GM18526 (cell line): ENCODE measurements around the gene GMPS.

Source experiments
- POLR2A ChIP-seq: IDR thresholded peaks from 3 replicates; pipeline ENCODE4 v1.6.1; 2011; ENCODE audit not compliant: insufficient read length; ENCODE audit errors: extremely low read depth

GMPS gene

GRCh38 chr3:155912579-155913190, 42.2 kb downstream of the GMPS start:
- TF ChIP-seq POLR2A: no peak

- no peak for TF ChIP-seq POLR2A
Measured at GRCh38 chr3:155917781-155918180, 47.3 kb downstream of the GMPS start.

- TF ChIP-seq POLR2A: no peak
Measured at GRCh38 chr3:155919728-155920127, 49.3 kb downstream of the GMPS start.

- TF ChIP-seq POLR2A: no peak
Measured at GRCh38 chr3:155921486-155921885, 51.0 kb downstream of the GMPS start.

GRCh38 chr3:155934230-155934629, 63.8 kb downstream of the GMPS start:
- no peak for TF ChIP-seq POLR2A

- no peak for TF ChIP-seq POLR2A
Measured at GRCh38 chr3:155938409-155938808, 68.0 kb downstream of the GMPS start.

- no peak for TF ChIP-seq POLR2A
Measured at GRCh38 chr3:155941354-155941753, 70.9 kb downstream of the GMPS start.

GRCh38 chr3:155944081-155944480, 73.6 kb downstream of the GMPS start:
- no peak for TF ChIP-seq POLR2A

GRCh38 chr3:155946178-155946577, 75.7 kb downstream of the GMPS start:
- no peak for TF ChIP-seq POLR2A

- no peak for TF ChIP-seq POLR2A
Measured at GRCh38 chr3:155948476-155948875, 78.0 kb downstream of the GMPS start.

- no peak for TF ChIP-seq POLR2A
Measured at GRCh38 chr3:155949453-155950217, 79.2 kb downstream of the GMPS start.

GRCh38 chr3:155956508-155957411, 86.3 kb downstream of the GMPS start:
- no peak for TF ChIP-seq POLR2A

- no peak for TF ChIP-seq POLR2A
Measured at GRCh38 chr3:155957412-155957880, 87.0 kb downstream of the GMPS start.

- no peak for TF ChIP-seq POLR2A
Measured at GRCh38 chr3:155958676-155959075, 88.2 kb downstream of the GMPS start.

- no peak for TF ChIP-seq POLR2A
Measured at GRCh38 chr3:155960060-155960459, 89.6 kb downstream of the GMPS start.

GRCh38 chr3:155963570-155963969, 93.1 kb downstream of the GMPS start:
- no peak for TF ChIP-seq POLR2A
